ENCODE results near the gene OR5H2.
"Not testable (repeated sequence)": the region's sequence is repeated elsewhere in the genome, so short reads cannot be mapped to it uniquely, and the experiment has no call there.

OR5H2 gene

GRCh38 chr3:98282205-98282604, at the start of gene OR5H2:
Gene OR5H2, plus strand, starts transcription at chr3:98282505. Its CDS starts 398 bp downstream, at chr3:98282903.
- no peak for TF ChIP-seq CTCF (IDR thresholded peaks at IDR 0.05; ENCODE audit: borderline replicate concordance, control extremely low read depth, extremely low read depth, insufficient read depth, missing control alignments)
- in situ Hi-C loops (cut with MboI; ENCODE audit: low sequenced_read_pairs, unreplicated experiment), result no loop called here
- no peak for DNase-seq (ENCODE audit: low spot score)

- in situ Hi-C loops (cut with MboI; ENCODE audit: low sequenced_read_pairs, unreplicated experiment), result no loop called here
- TF ChIP-seq CTCF (IDR thresholded peaks at IDR 0.05; ENCODE audit: borderline replicate concordance, control extremely low read depth, extremely low read depth, insufficient read depth, missing control alignments), result no peak
- no peak for DNase-seq (ENCODE audit: low spot score)
Measured at GRCh38 chr3:98233468-98233867, 48.8 kb upstream of the OR5H2 start.

- in situ Hi-C loops (cut with MboI; ENCODE audit: low sequenced_read_pairs, unreplicated experiment), result no loop called here
- no peak for TF ChIP-seq CTCF (IDR thresholded peaks at IDR 0.05; ENCODE audit: borderline replicate concordance, control extremely low read depth, extremely low read depth, insufficient read depth, missing control alignments)
- no peak for DNase-seq (ENCODE audit: low spot score)
Measured at GRCh38 chr3:98240131-98240530, 42.2 kb upstream of the OR5H2 start.

GRCh38 chr3:98242155-98242554, 40.1 kb upstream of the OR5H2 start:
- no peak for TF ChIP-seq CTCF (IDR thresholded peaks at IDR 0.05; ENCODE audit: borderline replicate concordance, control extremely low read depth, extremely low read depth, insufficient read depth, missing control alignments)
- DNase-seq (ENCODE audit: low spot score), result no peak
- in situ Hi-C loops (cut with MboI; ENCODE audit: low sequenced_read_pairs, unreplicated experiment), result no loop called here

- DNase-seq (ENCODE audit: low spot score), result no peak
- TF ChIP-seq CTCF (IDR thresholded peaks at IDR 0.05; ENCODE audit: borderline replicate concordance, control extremely low read depth, extremely low read depth, insufficient read depth, missing control alignments), result no peak
- in situ Hi-C loops (cut with MboI; ENCODE audit: low sequenced_read_pairs, unreplicated experiment), result no loop called here
Measured at GRCh38 chr3:98243843-98244242, 38.5 kb upstream of the OR5H2 start.

- no peak for DNase-seq (ENCODE audit: low spot score)
- in situ Hi-C loops (cut with MboI; ENCODE audit: low sequenced_read_pairs, unreplicated experiment), result no loop called here
- no peak for TF ChIP-seq CTCF (IDR thresholded peaks at IDR 0.05; ENCODE audit: borderline replicate concordance, control extremely low read depth, extremely low read depth, insufficient read depth, missing control alignments)
Measured at GRCh38 chr3:98246142-98246541, 36.2 kb upstream of the OR5H2 start.

GRCh38 chr3:98256026-98256425, 26.3 kb upstream of the OR5H2 start:
- DNase-seq (ENCODE audit: low spot score); in situ Hi-C loops (cut with MboI; ENCODE audit: low sequenced_read_pairs, unreplicated experiment): not testable (repeated sequence)

All from GM13976 (cell line).